Lung microvascular endothelial cell (primary cell): ENCODE results near the gene RCSD1. TPM values are rescaled to one million over a fixed set of nuclear protein-coding genes. Genes with fewer than 3 reads are reported as not detected.
"Not testable (repeated sequence)": the region's sequence is repeated elsewhere in the genome, so short reads cannot be mapped to it uniquely, and the experiment has no call there.

ENCODE experiments used
- DNase-seq, 2 donors: peaks; one replicate each; pipeline versions ENCODE4 v3.0.0 to v3.0.0-alpha.2; 2010; ENCODE audit warnings: low read depth in 2 of 2
- total RNA-seq: library from RNA; depleted of rRNA; stranded (reverse); fragments of >200 nt; gene quantifications from 2 replicates; pipeline ENCODE4 v1.2.1, GENCODE V29; 2014

Gene RCSD1, protein sequence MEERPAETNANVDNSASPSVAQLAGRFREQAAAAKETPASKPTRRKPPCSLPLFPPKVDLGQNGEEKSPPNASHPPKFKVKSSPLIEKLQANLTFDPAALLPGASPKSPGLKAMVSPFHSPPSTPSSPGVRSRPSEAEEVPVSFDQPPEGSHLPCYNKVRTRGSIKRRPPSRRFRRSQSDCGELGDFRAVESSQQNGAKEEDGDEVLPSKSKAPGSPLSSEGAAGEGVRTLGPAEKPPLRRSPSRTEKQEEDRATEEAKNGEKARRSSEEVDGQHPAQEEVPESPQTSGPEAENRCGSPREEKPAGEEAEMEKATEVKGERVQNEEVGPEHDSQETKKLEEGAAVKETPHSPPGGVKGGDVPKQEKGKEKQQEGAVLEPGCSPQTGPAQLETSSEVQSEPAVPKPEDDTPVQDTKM
- 21.4 and 99.8 TPM in 2 replicates for total RNA-seq

DNA sequence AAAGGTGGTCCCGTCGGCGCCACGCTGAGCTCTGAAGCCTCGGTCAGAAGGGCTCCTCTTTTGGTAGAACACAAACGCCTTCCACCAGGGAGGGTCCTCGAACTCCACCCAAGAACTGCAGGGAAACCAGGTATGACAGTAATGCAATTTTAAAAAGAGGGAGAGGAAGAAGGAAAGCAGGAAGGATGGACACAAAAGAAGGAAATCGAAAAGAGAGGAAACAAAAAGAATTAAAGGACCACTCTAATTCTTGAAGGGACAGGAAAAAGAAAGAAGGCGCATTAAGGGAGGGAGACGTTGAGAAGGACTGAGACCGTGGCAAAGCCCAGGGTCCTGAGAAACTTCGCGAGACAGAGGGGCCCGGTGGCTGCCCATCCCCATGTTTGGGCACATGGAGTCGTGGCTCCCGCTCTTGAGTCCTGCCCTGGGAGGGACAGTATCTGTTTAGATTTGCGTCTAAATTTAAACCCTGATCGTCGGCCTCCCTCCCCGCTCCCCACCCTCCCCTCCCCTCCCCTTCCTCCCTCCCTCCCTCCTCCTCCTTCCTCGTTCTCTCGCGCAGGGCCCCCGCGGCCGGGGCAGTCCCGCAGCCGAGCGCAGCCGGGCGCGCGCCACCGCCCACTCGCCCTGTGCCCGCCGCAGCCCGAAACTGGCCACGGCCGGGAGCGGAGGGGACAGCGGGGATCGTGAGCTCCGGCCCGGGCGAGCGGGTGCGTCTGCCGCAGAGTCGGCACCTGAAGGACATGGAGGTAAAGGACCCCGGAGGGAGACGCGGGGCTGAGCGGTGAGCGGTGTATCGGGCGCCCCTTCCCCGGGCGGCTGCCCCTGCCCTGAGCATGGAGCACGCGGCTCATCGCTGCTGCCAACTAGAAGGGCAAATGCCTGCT is at the start of gene RCSD1:
RCSD1 (plus strand) TSS at position 552 of the 887 bp plus-strand sequence; CDS start at position 744, 192 bp downstream.
- DNase-seq = peak in 1 of 2 donors; percentile 39

DNA sequence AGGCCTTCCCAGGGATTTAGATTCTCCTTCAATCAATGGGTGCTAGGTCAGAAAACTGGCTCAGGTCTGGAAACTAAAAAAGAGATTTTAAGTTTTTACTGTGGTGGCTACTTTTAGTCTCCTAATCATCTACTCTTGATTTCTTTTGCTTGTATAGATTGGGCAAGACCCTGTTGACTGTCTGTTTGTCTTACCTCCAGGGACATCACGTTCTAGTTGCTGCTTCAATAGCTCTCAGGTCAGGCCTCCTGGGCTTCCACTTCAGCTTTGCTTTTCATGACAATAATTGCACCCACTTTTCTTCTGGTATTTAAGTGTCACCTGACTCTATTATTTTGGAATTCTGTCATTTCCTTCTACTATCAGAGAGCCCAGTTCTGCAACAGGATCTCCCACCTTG is 48.0 kb upstream of the RCSD1 start:
- DNase-seq = no peak

DNA sequence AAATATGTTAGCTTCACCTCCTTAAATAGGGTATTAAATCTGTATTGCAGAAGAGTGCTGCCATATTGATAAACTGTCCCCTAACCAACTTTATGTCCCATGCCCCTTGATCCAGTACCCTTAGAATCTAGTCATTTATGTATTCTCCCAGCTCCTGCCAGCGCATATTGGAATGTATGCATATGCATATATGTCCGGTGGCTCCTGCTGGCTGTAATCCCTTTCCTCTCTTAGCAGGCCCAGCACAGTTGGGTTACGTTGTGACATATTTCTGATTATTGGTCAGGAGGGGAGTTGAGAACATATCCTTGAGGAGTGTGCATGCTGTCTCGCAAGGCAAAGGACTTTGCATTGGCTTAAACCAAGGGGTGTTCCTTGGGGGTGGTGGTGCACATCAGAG is 47.3 kb upstream of the RCSD1 start:
- DNase-seq = no peak

DNA sequence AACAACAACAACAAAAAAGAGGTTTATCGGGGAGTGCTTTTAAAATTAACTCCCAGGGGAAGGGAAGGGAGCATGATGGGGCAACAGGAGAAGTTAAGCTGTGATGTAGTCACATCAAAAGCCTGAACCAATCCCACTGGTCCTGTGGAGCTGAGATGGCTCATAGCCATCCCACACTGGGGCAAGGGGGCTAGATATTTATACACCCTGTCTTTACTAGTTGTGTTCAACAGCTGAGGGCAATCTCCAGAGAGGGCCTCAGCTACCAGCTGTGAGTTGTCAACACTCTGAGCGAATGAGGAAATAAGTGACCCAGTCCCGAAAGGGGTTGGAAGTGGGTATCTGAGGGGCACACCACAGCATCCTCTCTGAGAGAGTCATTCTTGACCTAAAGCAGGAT is 45.5 kb upstream of the RCSD1 start:
- no peak for DNase-seq

DNA sequence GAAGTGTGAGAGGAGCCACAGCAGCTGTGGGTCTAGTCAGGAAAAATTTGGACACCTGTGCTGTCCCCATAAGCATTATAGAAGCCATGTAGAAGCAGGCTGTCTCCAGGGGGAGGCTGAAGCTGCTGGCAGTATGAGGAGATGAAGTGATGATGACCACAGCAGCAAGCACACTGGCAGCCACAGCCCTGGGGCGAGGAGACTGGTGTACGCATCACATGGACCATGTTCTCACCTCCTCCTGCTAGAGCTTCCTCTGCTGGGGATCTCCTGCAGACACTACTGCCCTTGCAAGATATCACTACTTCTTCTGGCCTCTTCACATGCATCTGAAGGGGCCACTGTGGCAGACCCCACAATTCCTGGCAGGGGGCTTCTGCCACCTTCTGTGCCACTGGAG is 42.7 kb upstream of the RCSD1 start:
- no peak for DNase-seq

DNA sequence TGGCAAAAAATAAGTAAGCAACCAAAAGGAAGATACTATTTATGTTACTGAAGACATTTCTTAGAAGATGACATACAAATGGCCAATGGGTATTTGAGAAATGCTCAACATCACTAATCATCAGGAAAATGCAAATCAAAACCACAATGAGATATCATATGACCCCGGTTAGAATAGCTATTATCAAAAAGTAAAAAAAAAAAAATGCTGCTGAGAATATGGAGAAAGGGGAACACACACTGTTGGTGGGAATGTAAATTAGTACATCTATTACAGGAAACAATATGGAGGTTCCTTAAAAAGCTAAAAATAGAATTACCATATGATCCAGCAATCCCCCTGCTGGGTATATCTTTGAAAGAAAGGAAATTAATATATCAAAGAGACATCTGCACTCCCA is 42.2 kb upstream of the RCSD1 start:
- no peak for DNase-seq

DNA sequence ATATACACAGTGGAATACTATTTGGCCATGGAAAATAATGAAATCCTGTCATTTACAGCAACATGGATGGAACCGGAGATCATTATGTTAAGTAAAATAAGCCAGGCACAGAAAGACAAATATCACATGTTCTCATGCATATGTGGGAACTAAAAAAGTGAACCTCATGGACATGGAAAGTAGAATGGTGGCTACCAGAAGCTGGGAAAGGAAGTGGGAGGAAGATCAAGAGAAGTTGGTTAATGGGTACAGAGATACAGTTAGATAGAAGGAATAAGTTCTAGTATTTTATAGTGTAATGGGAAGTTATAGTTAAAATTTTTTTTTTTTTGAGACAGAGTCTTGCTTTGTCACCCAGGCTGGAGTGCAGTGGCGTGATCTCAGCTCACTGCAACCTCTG is 41.7 kb upstream of the RCSD1 start:
- DNase-seq = no peak

DNA sequence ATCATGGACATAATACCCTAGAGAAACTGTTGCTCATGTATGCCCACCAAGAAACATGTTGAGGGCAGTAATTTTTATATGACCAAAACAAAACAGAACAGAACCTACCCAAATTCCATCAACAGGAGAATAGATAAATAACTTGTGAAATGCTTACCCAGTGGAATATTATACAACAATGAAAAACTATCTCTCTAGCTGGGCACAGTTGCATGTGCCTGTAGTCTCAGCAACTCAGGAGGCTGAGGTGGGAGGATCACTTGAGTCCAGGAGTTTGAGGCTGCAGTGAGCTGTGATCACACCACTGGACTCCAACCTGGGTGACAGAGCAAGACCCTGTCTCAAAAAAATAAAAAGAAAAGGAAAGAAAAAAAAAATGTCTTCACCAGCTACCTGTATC is 37.6 kb upstream of the RCSD1 start:
- no peak for DNase-seq

DNA sequence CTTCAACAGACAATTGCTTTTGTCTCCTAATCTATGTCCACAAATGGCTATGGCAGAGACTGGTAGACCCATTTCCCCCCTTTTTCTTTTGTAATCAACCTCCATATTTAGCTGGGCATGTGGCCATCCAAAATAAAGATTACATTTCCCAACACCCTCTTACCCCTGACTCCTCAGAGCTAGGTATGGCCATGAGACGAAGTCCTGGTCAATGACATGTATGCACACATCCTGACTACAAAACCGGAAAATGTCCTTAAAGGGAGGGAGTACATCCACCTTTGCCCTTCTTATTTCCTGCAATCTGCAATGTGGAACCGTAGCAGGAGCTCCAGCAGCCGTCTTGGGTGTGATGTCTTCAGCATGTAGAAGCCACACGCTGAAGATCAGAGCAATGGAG is 36.2 kb upstream of the RCSD1 start:
- DNase-seq = no peak

DNA sequence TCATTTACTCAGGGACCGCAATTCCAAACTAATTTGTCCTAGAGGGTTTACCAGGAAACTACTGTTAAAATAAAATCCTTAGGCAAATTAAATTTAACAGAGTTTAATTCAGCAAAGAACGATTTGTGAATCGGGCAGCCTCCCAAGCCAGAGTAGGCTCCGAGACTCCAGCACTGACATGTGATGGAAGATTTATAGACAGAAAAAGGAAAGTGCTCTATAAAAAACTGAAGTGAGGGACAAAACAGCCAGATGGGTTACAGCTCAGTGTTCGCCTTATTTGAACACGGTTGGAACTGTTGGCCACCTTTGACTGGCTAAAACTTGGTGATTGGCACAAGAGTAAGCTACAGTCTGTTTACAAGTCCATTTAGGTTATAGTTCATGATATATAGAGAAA is 35.2 kb upstream of the RCSD1 start:
- no peak for DNase-seq

DNA sequence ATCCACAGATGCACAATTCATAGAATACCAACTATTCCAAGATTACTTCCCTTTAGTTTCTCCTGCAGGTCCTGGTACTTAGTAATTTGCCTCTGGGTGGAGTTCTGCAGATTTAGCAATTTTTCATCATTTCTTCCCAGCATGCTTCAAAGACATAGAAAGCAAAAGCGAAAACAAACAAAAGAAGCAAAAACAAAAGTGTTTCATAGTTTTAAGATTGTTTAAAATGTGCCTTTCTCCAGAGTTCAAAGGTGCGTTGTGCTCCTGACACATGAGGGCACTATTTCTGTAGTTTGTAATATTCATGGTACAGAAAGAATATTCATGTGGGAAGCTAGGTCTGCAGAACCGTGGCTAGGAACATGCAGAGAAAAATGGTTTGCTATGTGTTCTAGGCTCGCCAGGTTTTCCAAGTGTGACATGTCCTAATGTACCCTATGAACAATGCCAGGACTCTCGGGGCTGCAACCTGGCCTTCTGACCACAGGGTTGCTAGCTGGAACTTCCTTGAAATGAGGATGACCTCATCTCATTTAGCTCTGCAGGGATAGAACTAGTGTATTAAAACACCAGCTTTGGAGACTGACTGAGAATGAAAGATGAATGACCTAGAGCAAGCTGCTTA is 30.0 kb upstream of the RCSD1 start:
- DNase-seq = peak; percentile 73 to 90

DNA sequence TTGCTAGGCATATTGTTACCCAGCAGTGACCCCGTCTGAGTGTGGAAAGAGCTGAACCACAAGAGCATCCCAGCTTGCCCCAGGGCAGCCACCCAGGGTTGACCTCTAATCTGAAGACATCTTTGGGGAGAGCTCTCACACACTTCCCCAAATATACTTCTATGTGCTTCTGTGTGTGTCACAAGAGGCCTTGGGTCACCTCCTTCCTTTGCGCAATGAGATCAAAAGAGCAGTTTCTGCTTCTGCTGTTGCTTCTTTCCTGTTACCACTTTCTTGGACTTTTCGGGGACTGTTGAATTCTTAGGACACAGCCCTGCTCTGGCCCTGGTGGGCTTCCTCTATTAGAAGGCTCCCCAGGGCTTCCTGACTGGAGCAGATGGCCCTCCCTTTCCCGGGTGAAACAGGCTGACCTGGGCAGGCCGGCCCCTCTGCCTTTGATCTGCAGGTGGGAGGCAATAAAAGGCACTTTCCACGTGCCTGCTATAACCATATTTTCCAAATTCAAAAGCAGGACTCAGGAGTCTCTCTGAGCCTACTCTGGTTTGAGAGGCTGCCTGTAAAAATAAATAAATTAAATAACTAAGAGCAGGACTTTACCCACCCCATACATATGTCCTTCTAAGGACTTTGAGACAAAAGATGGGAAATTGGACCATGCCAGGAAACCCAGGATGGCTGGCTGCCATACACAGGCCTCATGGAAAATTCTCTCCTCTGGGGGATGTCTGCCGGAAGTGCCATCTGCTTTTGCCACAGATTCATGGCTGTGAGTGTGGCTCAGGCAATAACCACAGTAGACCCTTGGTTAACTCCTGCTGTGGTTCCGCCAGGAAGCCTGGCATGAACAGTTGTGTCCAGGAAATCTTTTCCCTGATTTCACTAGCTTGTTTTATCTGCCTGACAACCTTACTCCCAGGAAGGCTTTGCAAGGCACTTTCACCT is 28.3 kb upstream of the RCSD1 start:
- peak; percentile 33 to 90 for DNase-seq

DNA sequence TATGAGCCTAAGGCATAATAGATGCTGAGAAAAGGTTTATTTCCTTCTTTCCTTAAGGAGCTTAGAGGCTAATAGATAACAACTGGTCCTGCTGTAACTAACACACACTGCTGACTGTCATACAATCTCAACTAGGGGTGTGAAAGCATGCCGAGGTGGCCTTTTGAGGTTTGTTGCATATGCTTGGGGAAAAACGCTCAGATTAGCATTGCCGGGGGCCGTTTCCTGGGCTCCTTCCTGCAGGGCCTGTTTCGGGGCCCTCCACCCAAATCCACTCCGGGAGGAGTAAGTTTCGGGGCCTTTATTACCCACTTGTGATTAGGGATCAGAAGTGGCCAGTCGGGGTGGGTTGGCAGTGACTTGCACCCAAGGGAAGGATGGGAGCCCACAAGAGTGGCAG is 27.2 kb upstream of the RCSD1 start:
- no peak for DNase-seq

DNA sequence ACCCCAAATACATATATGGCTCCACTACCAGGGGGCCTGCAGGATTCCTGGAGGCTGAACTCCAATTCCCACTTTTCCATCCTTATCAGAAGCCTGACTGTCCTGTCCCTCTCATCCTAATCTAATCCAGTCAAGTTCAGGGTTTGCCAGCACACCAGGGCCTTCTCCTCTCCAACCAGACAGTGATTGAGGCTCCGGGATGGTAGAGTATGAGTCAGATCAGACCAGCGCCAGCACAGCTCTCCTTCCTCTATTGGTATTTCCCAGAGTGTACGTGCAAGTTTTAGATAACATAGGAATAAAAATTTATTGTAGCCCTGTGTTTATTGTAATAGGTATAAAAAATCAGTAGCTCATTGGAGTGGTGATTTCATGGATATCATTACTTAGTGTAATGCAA is 24.5 kb upstream of the RCSD1 start:
- DNase-seq = peak; percentile 50

DNA sequence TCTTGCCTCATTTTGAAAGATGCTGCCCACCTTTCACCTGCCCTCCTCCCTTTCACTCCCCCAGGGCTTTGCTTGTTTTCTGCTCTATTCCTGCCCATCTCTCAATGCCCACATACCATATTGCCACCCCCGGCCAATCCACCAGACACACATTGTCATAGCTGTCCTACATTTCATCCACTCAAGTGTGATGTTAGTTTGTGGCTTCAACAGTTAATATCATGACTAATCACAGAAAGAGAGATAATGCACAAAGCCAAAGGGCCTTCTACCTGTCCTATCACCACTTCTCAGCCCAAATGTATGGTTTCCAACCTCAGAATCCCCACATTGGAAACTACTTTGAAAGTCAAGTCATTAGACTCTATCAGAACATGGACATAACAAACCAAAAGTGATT is 18.0 kb upstream of the RCSD1 start:
- DNase-seq = no peak

DNA sequence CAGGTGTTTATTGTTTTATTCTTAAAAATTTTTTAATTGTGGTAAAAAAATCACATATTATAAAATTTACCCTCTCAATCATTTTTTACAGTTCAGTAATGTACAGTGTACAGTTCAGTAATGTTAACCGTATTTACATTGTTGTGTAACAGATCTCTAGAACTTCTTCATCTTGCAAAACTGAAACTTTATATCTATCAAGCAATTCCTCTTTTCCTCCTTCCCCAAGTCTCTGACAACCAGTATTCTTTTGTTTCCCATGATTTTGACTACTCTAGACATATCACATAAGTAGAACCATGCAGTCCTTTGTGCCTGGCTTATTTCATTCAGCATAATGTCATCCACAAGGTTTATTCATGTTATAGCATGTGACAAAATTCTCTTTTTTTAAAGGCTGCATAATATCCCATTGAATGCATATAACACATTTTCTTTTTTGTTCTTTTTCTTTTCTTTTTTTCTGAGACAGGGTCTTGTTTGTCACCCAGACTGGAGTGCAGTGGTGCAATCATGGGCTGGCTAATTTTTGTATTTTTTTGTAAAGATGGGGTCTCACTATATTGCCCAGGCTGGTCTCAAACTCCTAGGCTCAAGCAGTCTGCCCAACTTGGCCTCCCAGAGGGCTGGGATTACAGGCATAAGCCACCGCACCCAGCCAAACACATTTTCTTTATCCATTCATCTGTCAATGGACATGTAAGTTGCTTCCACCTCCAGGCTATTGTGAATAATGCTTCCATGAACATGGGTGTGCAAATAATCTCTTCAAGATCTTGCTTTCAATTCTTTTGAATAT is 17.2 kb upstream of the RCSD1 start:
- DNase-seq = no peak

DNA sequence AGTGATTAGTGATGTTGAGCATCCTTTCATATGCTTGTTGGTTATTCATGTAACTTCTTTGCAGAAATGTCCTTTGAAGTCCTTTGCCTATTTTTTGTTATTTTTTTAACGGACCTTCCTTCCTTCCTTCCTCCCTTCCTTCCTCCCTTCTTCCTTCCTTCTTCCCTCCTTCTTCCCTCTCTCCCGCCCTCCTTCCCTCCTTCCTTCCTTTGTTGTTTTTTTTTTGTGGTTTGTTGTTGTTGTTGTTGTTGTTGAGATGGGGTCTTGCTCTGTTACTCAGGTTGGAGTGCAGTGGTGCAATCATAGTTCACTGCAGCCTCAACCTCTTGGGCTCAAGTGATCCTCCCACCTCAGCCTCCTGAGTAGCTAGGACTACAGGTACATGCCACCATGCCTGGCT is 16.0 kb upstream of the RCSD1 start:
- DNase-seq = not testable (repeated sequence)

DNA sequence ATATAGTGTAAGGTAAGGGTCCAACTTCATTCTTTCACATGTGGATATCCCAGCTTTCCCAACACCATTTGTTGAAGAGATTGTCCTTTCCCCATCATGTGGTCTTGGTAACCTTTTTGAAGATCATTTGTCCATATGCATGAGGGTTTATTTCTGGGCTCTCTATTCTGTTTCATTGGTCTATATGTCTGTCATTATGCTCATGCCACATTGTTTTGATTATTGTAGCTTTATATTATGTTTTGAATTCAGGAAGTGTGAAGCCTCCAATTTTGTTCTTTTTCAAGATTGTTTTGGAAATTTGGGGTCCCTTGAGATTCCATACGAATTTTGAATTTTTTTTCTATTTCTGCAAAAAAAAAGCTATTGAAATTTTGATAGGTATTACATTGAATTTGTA is 15.2 kb upstream of the RCSD1 start:
- no peak for DNase-seq

DNA sequence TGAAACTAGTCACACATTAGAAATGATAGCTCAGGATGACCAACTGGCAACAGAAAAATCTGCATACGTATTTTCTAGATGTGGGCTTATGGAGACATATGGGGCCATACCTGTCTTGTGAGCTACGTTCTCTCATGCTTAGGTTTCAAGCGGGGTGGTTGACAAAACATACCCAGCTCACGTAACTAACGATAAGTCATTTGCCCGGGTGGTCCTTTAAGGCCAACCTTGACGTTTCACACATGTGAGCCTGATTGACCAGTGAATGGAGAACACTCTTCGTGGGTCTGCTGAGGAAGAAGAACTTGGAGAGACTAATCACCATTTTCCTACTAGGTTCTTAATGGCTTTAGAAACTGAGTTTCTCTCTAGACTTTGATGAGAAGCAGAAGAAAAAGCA is 13.5 kb upstream of the RCSD1 start:
- no peak for DNase-seq
